Right lobe of liver (tissue), 4 donors: ENCODE measurements around the gene DOCK10.

Source experiments
- CTCF ChIP-seq, 4 donors: fragments of 200-600 bp in 3 of 4; fragments of 450-650 bp in 1 of 4; IDR thresholded peaks; one replicate each; pipeline versions ENCODE4 v1.5.1 to v1.8.0; 2016 to 2022; ENCODE audit warnings: antibody characterized with exemption in 4 of 4, mild to moderate bottlenecking in 2 of 4
- POLR2A ChIP-seq: fragments of 450-650 bp; IDR thresholded peaks from one replicate; pipeline ENCODE4 v1.6.1; 2017; ENCODE audit warnings: antibody characterized with exemption, mild to moderate bottlenecking
- donor health status: DM: no; HTN: no; CAD: no.
- donor health status: DM: no; HTN: no; CAD: no.
- donor health status: DM: no; HTN: yes; CAD: no.

GRCh38 chr2:224984637-224985036 is 57.6 kb downstream of the DOCK10 start:
- TF ChIP-seq CTCF (IDR thresholded peaks at IDR 0.05) (no peak), POLR2A (no peak)
